Measurements from ENCODE around the gene TXLNB. TPM values are rescaled to one million over a fixed set of nuclear protein-coding genes. Genes with fewer than 3 reads are reported as not detected.

Gene TXLNB
- total and polyA plus RNA-seq, 2 of the 4 experiments (the other 2 are of a cell fraction), result under 0.01 to 0.05 TPM

- POLR2A ChIA-PET (ENCODE audit: unreplicated experiment), result interaction anchor here (0.6 kb wide), 1 partner anchor 16 kb away, joined by 3 read pairs; no protein-coding TSS in a partner anchor
- H2AFZ ChIP-seq (replicated peaks; ENCODE audit: low read length, poor library complexity), result no peak overlapping the region
- peak overlapping the region; percentile 73 for H3K4me2 ChIP-seq (ENCODE audit: low read depth, low read length)
- TF ChIP-seq MAZ (IDR thresholded peaks at IDR 0.05; ENCODE audit: borderline replicate concordance, low read depth, low read length), result no peak
- no peak for TF ChIP-seq BHLHE40 (IDR thresholded peaks at IDR 0.05; ENCODE audit: low read depth, low read length)
- TF ChIP-seq NFE2L2 (IDR thresholded peaks at IDR 0.05; ENCODE audit: low read depth, low read length), result no peak
- no peak for TF ChIP-seq RAD21 (IDR thresholded peaks at IDR 0.05; ENCODE audit: low read length)
- TF ChIP-seq FOS (IDR thresholded peaks at IDR 0.05; ENCODE audit: low read depth, low read length), result no peak
- TF ChIP-seq RFX5 (IDR thresholded peaks at IDR 0.05; ENCODE audit: low read depth, low read length), result no peak
- TF ChIP-seq SMC3 (IDR thresholded peaks at IDR 0.05; ENCODE audit: low read depth, low read length), result no peak
- no peak for TF ChIP-seq POLR2A (IDR thresholded peaks at IDR 0.05; ENCODE audit: low read depth, low read length)
- TF ChIP-seq CTCF (conservative IDR thresholded peaks at IDR 0.05; ENCODE audit: low read depth, low read length), result no peak
- no peak for TF ChIP-seq CHD1 (IDR thresholded peaks at IDR 0.05; ENCODE audit: low read depth, low read length)
- no peak for TF ChIP-seq CEBPB (IDR thresholded peaks at IDR 0.05; ENCODE audit: low read depth, low read length)
- no peak for TF ChIP-seq USF2 (IDR thresholded peaks at IDR 0.05; ENCODE audit: low read depth, low read length)
- TF ChIP-seq RCOR1 (IDR thresholded peaks at IDR 0.05; ENCODE audit: insufficient replicate concordance, low read length), result no peak
- TF ChIP-seq MXI1 (IDR thresholded peaks at IDR 0.05; ENCODE audit: borderline replicate concordance, low read depth, low read length), result no peak
- TF ChIP-seq MAFK (IDR thresholded peaks at IDR 0.05; ENCODE audit: low read depth, low read length), result no peak
Measured at GRCh38 chr6:139240161-139241010, 51.4 kb downstream of the TXLNB start.

More at GRCh38 chr6:139240161-139241010, 51.4 kb downstream of the TXLNB start:
- Histone ChIP-seq H2BK15ac (ENCODE audit: low read depth, low read length) (no peak overlapping the region), H3K4ac (ENCODE audit: low read depth, low read length) (no peak overlapping the region; the same call in 1 of the 2 replicates), H3K56ac (ENCODE audit: extremely low read depth, insufficient read depth, low read length) (no peak overlapping the region), H2BK120ac (ENCODE audit: low read depth, low read length) (no peak overlapping the region), H4K5ac (ENCODE audit: low read depth, low read length) (0 out of 2 replicates have a peak overlapping the region, but pooled peaks have one; percentile 49), H3K36me3 (ENCODE audit: control insufficient read depth, insufficient read depth, low read length) (no peaks in the 10 kb centered on the region), H3K23ac (ENCODE audit: low read depth, low read length) (no peak overlapping the region; the same call in 1 of the 2 replicates), H3K9me3 (ENCODE audit: control insufficient read depth, insufficient read depth, low read length) (no peaks in the 10 kb centered on the region; the same call in 1 of the 2 replicates), H3K9ac (ENCODE audit: low read depth, low read length) (no peak overlapping the region), H2BK5ac (ENCODE audit: low read depth, low read length, poor library complexity, severe bottlenecking) (peak overlapping the region; percentile 69), H4K8ac (ENCODE audit: low read depth in 2 of 2, low read length in 2 of 2) (no peak overlapping the region), H3K18ac (ENCODE audit: low read depth, low read length) (peak overlapping the region; percentile 78), H2AK9ac (replicated peaks; ENCODE audit: low read depth, low read length, poor library complexity) (no peak overlapping the region), H4K20me1 (ENCODE audit: insufficient read depth, low read length) (no peaks in the 10 kb centered on the region), H2BK20ac (ENCODE audit: low read depth, low read length) (peak overlapping the region; percentile 23; the same call in 1 of the 2 replicates), H3K4me3 (ENCODE audit: insufficient read depth, low read depth, low read length) (no peak overlapping the region), H3K4me1 (ENCODE audit: control insufficient read depth, insufficient read depth, low read length) (peaks cover 3% of the 10 kb centered on the region; the same call in 1 of the 2 replicates), H3K27ac (ENCODE audit: insufficient read depth, low read length) (peak overlapping the region; percentile 68; the same call in 1 of the 2 replicates), H2AK5ac (ENCODE audit: low read depth, low read length) (no peak overlapping the region), H3K27me3 (ENCODE audit: control insufficient read depth, insufficient read depth, low read length) (peaks cover 23% of the 10 kb centered on the region), H3K9me1 (ENCODE audit: insufficient read depth, low read length) (peaks cover 7% of the 10 kb centered on the region; the same call in 1 of the 2 replicates), H3K79me1 (ENCODE audit: low read depth in 1 of 2, low read length in 2 of 2) (no peaks in the 10 kb centered on the region), H3K14ac (replicated peaks; ENCODE audit: low read depth, low read length) (no peak overlapping the region), H4K91ac (ENCODE audit: insufficient read depth, low read depth, low read length) (no peak overlapping the region)
- ATAC-seq (ENCODE audit: low read depth) (peak; percentile 88), DNase-seq (peak; percentile 96)
- dilution Hi-C loops (cut with HindIII; ENCODE audit: low sequenced_read_pairs, unreplicated experiment) (no loop called here), in situ Hi-C loops (cut with MboI; ENCODE audit: low sequenced_read_pairs) (no loop called here), intact Hi-C loops (cut with micrococcal nuclease) (no loop called here)
- WGBS, 2 experiments (ENCODE audit: extremely low coverage in 2 of 2, insufficient read length in 1 of 2), result no CpG with 5 or more reads among the region's 2 CpGs
- CTCF ChIA-PET, result interaction anchor here (1.4 to 1.6 kb wide), 2 partner anchors 10 to 21 kb away, joined by 3 to 8 read pairs; no protein-coding TSS in a partner anchor
- BruUV-seq (replicated peaks), result no TSS peak
